ENCODE data around the gene CIDEB. TPM values are rescaled to one million over a fixed set of nuclear protein-coding genes. Genes with fewer than 3 reads are reported as not detected.

The CIDEB gene
- total and polyA plus RNA-seq, 12 donors, result 16.4 to 80.3 (median 39.0) TPM

GRCh38 chr14:24324024-24324423 is 16.2 kb upstream of the CIDEB start:
- H3K4me3 ChIP-seq, result no peak overlapping the region
- H3K27ac ChIP-seq, result no peak overlapping the region
- DNase-seq, result no peak
- no peaks in the 10 kb centered on the region for H3K36me3 ChIP-seq (replicated peaks in 1 of 2)
- intact Hi-C loops (cut with DNase I), result no loop called here
- H3K9me3 ChIP-seq (replicated peaks in 1 of 3), result no peaks in the 10 kb centered on the region
- no peaks in the 10 kb centered on the region for H3K27me3 ChIP-seq
- TF ChIP-seq POLR2A (IDR thresholded peaks at IDR 0.05), result no peak
- H3K4me1 ChIP-seq (replicated peaks in 1 of 2), result no peaks in the 10 kb centered on the region
- 67 to 84% (median 74%) methylated on average over 4 to 6 of the region's 6 CpGs for WGBS, 4 donors

- TF ChIP-seq CTCF (IDR thresholded peaks at IDR 0.05) (no peak), POLR2A (IDR thresholded peaks at IDR 0.05) (no peak)
- Histone ChIP-seq H3K4me1 (replicated peaks in 1 of 2) (no peaks in the 10 kb centered on the region), H3K36me3 (replicated peaks in 1 of 2) (no peaks in the 10 kb centered on the region), H3K9me3 (replicated peaks in 1 of 3) (no peaks in the 10 kb centered on the region), H3K4me3 (no peak overlapping the region), H3K27ac (no peak overlapping the region), H3K27me3 (no peaks in the 10 kb centered on the region)
- 58 to 68% (median 61%) methylated on average over 2 to 3 of the region's 3 CpGs for whole genome bisulfite sequencing, 4 donors
- DNase-seq, result no peak
- intact Hi-C loops (cut with DNase I), result no loop called here
Observed at GRCh38 chr14:24323341-24323740, 15.6 kb upstream of the CIDEB start.

GRCh38 chr14:24322672-24323071 is 14.9 kb upstream of the CIDEB start:
- intact Hi-C loops (cut with DNase I), result no loop called here
- 84 to 92% (median 85%) methylated on average over 7 to 10 of the region's 10 CpGs for WGBS, 4 donors

GRCh38 chr14:24321212-24321975 is 13.6 kb upstream of the CIDEB start:
- no peak for DNase-seq

More at GRCh38 chr14:24322672-24323071, 14.9 kb upstream of the CIDEB start:
- peaks cover 0 to 6% of the 10 kb centered on the region in 2 donors for H3K4me1 ChIP-seq (replicated peaks in 1 of 2)
- no peaks in the 10 kb centered on the region for H3K9me3 ChIP-seq (replicated peaks in 1 of 3)
- no peak overlapping the region for H3K4me3 ChIP-seq
- H3K27me3 ChIP-seq, result no peaks in the 10 kb centered on the region
- H3K36me3 ChIP-seq (replicated peaks in 1 of 2), result no peaks in the 10 kb centered on the region
- no peak for DNase-seq
- TF ChIP-seq CTCF (IDR thresholded peaks at IDR 0.05), result no peak
- TF ChIP-seq POLR2A (IDR thresholded peaks at IDR 0.05), result no peak
- H3K27ac ChIP-seq, result no peak overlapping the region

GRCh38 chr14:24317141-24317928 is 9.6 kb upstream of the CIDEB start:
- H3K4me1 ChIP-seq (replicated peaks in 1 of 2), result peaks cover 0 to 23% of the 10 kb centered on the region in 2 donors
- peak overlapping the region in 2 of 5 donors; percentile 10 to 68 for H3K27ac ChIP-seq
- no peak overlapping the region for H3K4me3 ChIP-seq
- no peak for TF ChIP-seq CTCF (IDR thresholded peaks at IDR 0.05)
- TF ChIP-seq POLR2A (IDR thresholded peaks at IDR 0.05), result no peak
- H3K9me3 ChIP-seq (replicated peaks in 1 of 3), result no peaks in the 10 kb centered on the region
- DNase-seq, result peak in 1 of 7 donors; percentile 52
- H3K27me3 ChIP-seq, result no peaks in the 10 kb centered on the region
- H3K36me3 ChIP-seq (replicated peaks in 1 of 2), result no peaks in the 10 kb centered on the region
- WGBS, 4 donors, result 78 to 83% (median 80%) methylated on average over 3 of the region's 3 CpGs
- intact Hi-C loops (cut with DNase I), result no loop called here

More at GRCh38 chr14:24321212-24321975, 13.6 kb upstream of the CIDEB start:
- H3K4me3 ChIP-seq, result no peak overlapping the region
- H3K9me3 ChIP-seq (replicated peaks in 1 of 3), result no peaks in the 10 kb centered on the region
- TF ChIP-seq POLR2A (IDR thresholded peaks at IDR 0.05), result no peak
- no peaks in the 10 kb centered on the region for H3K27me3 ChIP-seq
- no peak overlapping the region for H3K27ac ChIP-seq
- WGBS, 4 donors, result 81 to 90% (median 83%) methylated on average over 14 of the region's 14 CpGs
- intact Hi-C loops (cut with DNase I), result no loop called here
- H3K4me1 ChIP-seq (replicated peaks in 1 of 2), result peaks cover 0 to 17% of the 10 kb centered on the region in 2 donors
- no peaks in the 10 kb centered on the region for H3K36me3 ChIP-seq (replicated peaks in 1 of 2)

All from adrenal gland (tissue), 12 donors.